A673 (cell line): Measurements from ENCODE around the gene CUL1. TPM values are rescaled to one million over a fixed set of nuclear protein-coding genes. Genes with fewer than 3 reads are reported as not detected.

Source experiments
- BruUV-seq: library from RNA; stranded (reverse); fragments of 400-500 nt; replicated peaks from 2 replicates; lab custom pipeline; 2021; lab: Mats Ljungman, UMichigan
- CTCF ChIA-PET: fragments of 300-600 bp; sonication (Branson Sonifier 250); formaldehyde crosslinking; loops from one replicate; lab custom pipeline; 2022; ENCODE audit warnings: antibody characterized with exemption; lab: Charles Lee
- POLR2A ChIA-PET: fragments of 300-600 bp; sonication (Branson Sonifier 250); formaldehyde crosslinking; loops from one replicate; lab custom pipeline; 2022; ENCODE audit warnings: antibody characterized with exemption; ENCODE audit not compliant: low non-redundant PET; lab: Charles Lee
- DNase-seq: peaks from one replicate; pipeline ENCODE4 v3.0.0-alpha.2; 2015; ENCODE audit warnings: low spot score
- H3K27ac ChIP-seq: fragments of 200-600 bp; sonication (generic); 2 replicates; pipeline ENCODE4 v1.5.1; 2016; ENCODE audit warnings: mixed run types, low read depth, mild to moderate bottlenecking, mixed read lengths, antibody characterized with exemption, low read length; ENCODE audit not compliant: poor library complexity, severe bottlenecking
- H3K27me3 ChIP-seq: fragments of 200-600 bp; sonication (generic); replicated peaks from 2 replicates; pipeline ENCODE4 v1.6.1; 2017; ENCODE audit warnings: mixed run types, low read depth, mild to moderate bottlenecking, mixed read lengths, antibody characterized with exemption, low read length; ENCODE audit not compliant: insufficient read depth, poor library complexity
- H3K36me3 ChIP-seq: fragments of 200-600 bp; sonication (generic); 2 replicates; pipeline ENCODE4 v1.6.1; 2016; ENCODE audit warnings: mixed run types, mild to moderate bottlenecking, mixed read lengths, antibody characterized with exemption, low read length; ENCODE audit not compliant: insufficient read depth, poor library complexity, severe bottlenecking
- H3K4me1 ChIP-seq: fragments of 200-600 bp; sonication (generic); 2 replicates; pipeline ENCODE4 v1.6.1; 2017; ENCODE audit warnings: mixed run types, mild to moderate bottlenecking, mixed read lengths, antibody characterized with exemption, low read length; ENCODE audit not compliant: insufficient read depth, poor library complexity, severe bottlenecking
- H3K4me3 ChIP-seq: fragments of 200-600 bp; sonication (generic); 2 replicates; pipeline ENCODE4 v1.5.1; 2016; ENCODE audit warnings: low read depth, mixed run types, mild to moderate bottlenecking, mixed read lengths, low read length; ENCODE audit not compliant: poor library complexity, severe bottlenecking
- H3K9me3 ChIP-seq: fragments of 200-600 bp; sonication (generic); 2 replicates; pipeline ENCODE4 v1.6.1; 2016; ENCODE audit warnings: mixed run types, low read depth, mild to moderate bottlenecking, mixed read lengths, antibody characterized with exemption, low read length; ENCODE audit not compliant: poor library complexity, severe bottlenecking
- CTCF ChIP-seq: fragments of 300-800, 200-600 bp; sonication (generic); conservative IDR thresholded peaks from 2 replicates; pipeline ENCODE4 v1.5.1; 2017; ENCODE audit warnings: low read depth, mild to moderate bottlenecking, antibody characterized with exemption, low read length, moderate library complexity, mixed read lengths
- EZH2 ChIP-seq: fragments of 200-600 bp; sonication (generic); IDR thresholded peaks from 2 replicates; pipeline ENCODE4 v1.6.1; 2017; ENCODE audit warnings: borderline replicate concordance, low read depth, mild to moderate bottlenecking, mixed read lengths, antibody characterized with exemption, low read length; ENCODE audit not compliant: poor library complexity, severe bottlenecking
- intact Hi-C: fragments of 100-400 bp; cut with micrococcal nuclease; formaldehyde crosslinking; loops from one replicate; pipeline ENCODE4 v1.10.0; 2022; ENCODE audit not compliant: unreplicated experiment
- total RNA-seq: library from RNA; stranded (reverse); gene quantifications from 2 replicates; pipeline ENCODE4 v1.2.3, GENCODE V29; 2021

The CUL1 gene
- total RNA-seq, 1 experiment from 2014 or later, result 75.5 TPM

GRCh38 chr7:148815612-148816011 is 116.9 kb downstream of the CUL1 start:
- H3K4me1 ChIP-seq, result peaks cover 7% of the 10 kb centered on the region
- DNase-seq, result no peak
- peaks cover 99% of the 10 kb centered on the region for H3K36me3 ChIP-seq
- POLR2A ChIA-PET, result no interaction called here
- H3K27me3 ChIP-seq, result no peaks in the 10 kb centered on the region
- intact Hi-C loops, result no loop called here
- no peak overlapping the region for H3K27ac ChIP-seq
- no TSS peak for BruUV-seq
- H3K4me3 ChIP-seq, result no peak overlapping the region
- H3K9me3 ChIP-seq, result no peaks in the 10 kb centered on the region
- TF ChIP-seq CTCF, result no peak
- TF ChIP-seq EZH2, result no peak
- CTCF ChIA-PET, result no interaction called here

GRCh38 chr7:148819697-148820360 is 121.1 kb downstream of the CUL1 start:
- POLR2A ChIA-PET, result no interaction called here
- peak overlapping the region; percentile 24 for H3K27ac ChIP-seq
- intact Hi-C loops, result no loop called here

GRCh38 chr7:148821422-148821821 is 122.7 kb downstream of the CUL1 start:
- intact Hi-C loops, result no loop called here
- H3K27ac ChIP-seq, result no peak overlapping the region
- H3K36me3 ChIP-seq, result peaks cover 64% of the 10 kb centered on the region
- POLR2A ChIA-PET, result no interaction called here
- no peaks in the 10 kb centered on the region for H3K9me3 ChIP-seq
- H3K27me3 ChIP-seq, result no peaks in the 10 kb centered on the region
- no peak for DNase-seq
- H3K4me3 ChIP-seq, result no peak overlapping the region
- CTCF ChIA-PET, result no interaction called here
- peaks cover 14% of the 10 kb centered on the region for H3K4me1 ChIP-seq
- BruUV-seq, result no TSS peak
- TF ChIP-seq CTCF (no peak), EZH2 (no peak)

More at GRCh38 chr7:148819697-148820360, 121.1 kb downstream of the CUL1 start:
- Histone ChIP-seq H3K4me1 (peaks cover 14% of the 10 kb centered on the region), H3K36me3 (peaks cover 64% of the 10 kb centered on the region), H3K27me3 (no peaks in the 10 kb centered on the region), H3K9me3 (no peaks in the 10 kb centered on the region), H3K4me3 (no peak overlapping the region)
- CTCF ChIA-PET, result no interaction called here
- peak; percentile 33 for DNase-seq
- TF ChIP-seq EZH2, result no peak
- TF ChIP-seq CTCF, result no peak
- no TSS peak for BruUV-seq
